OCI-LY7 (cell line): Measurements from ENCODE around the gene SH3YL1. TPM values are rescaled to one million over a fixed set of nuclear protein-coding genes. Genes with fewer than 3 reads are reported as not detected.

Experiments
- BruUV-seq: library from RNA; stranded (reverse); fragments of 400-500 nt; replicated peaks from 2 replicates; lab custom pipeline; 2021; lab: Mats Ljungman, UMichigan
- CTCF ChIA-PET: fragments of 300-600 bp; sonication (Branson Sonifier 250); formaldehyde crosslinking; loops from one replicate; lab custom pipeline; 2022; ENCODE audit warnings: antibody characterized with exemption; ENCODE audit not compliant: unreplicated experiment; lab: Charles Lee
- POLR2A ChIA-PET: fragments of 300-600 bp; sonication (Branson Sonifier 250); formaldehyde crosslinking; loops from one replicate; lab custom pipeline; 2022; ENCODE audit warnings: antibody characterized with exemption; lab: Charles Lee
- DNase-seq: peaks from one replicate; pipeline ENCODE4 v3.0.0-alpha.2; 2015; ENCODE audit warnings: low spot score
- H2AFZ ChIP-seq: fragments of 200-600 bp; sonication (generic), shearing (Covaris generic); 2 replicates; pipeline ENCODE4 v1.6.1; 2014; ENCODE audit warnings: mild to moderate bottlenecking, antibody characterized with exemption, low read length, moderate library complexity
- H3K27ac ChIP-seq: fragments of 200-600 bp; sonication (generic); 2 replicates; pipeline ENCODE4 v1.5.1; 2014; ENCODE audit warnings: mixed run types, low read depth, mild to moderate bottlenecking, moderate library complexity, low read length, inconsistent platforms; ENCODE audit not compliant: poor library complexity, severe bottlenecking
- H3K36me3 ChIP-seq: fragments of 200-600 bp; sonication (generic); 2 replicates; pipeline ENCODE4 v1.6.1; 2014; ENCODE audit warnings: mild to moderate bottlenecking, antibody characterized with exemption, low read length, moderate library complexity, mixed read lengths; ENCODE audit not compliant: insufficient read depth
- H3K4me1 ChIP-seq: fragments of 200-600 bp; sonication (generic); 2 replicates; pipeline ENCODE4 v1.5.1; 2014; ENCODE audit warnings: mild to moderate bottlenecking, low read length; ENCODE audit not compliant: insufficient read depth, poor library complexity, severe bottlenecking
- H3K4me2 ChIP-seq: fragments of 200-600 bp; sonication (generic); 2 replicates; pipeline ENCODE4 v1.6.1; 2014; ENCODE audit warnings: mild to moderate bottlenecking, low read length
- H3K4me3 ChIP-seq: fragments of 200-600 bp; sonication (generic); 2 replicates; pipeline ENCODE4 v1.5.1; 2014; ENCODE audit warnings: mild to moderate bottlenecking, low read depth, low read length; ENCODE audit not compliant: poor library complexity, severe bottlenecking
- H3K79me2 ChIP-seq: fragments of 200-600 bp; sonication (generic); 2 replicates; pipeline ENCODE4 v1.6.1; 2016; ENCODE audit warnings: low read depth, mild to moderate bottlenecking, low read length, moderate library complexity, mixed read lengths; ENCODE audit not compliant: insufficient read depth
- H3K9me2 ChIP-seq: fragments of 200-600 bp; sonication (generic); 2 replicates; pipeline ENCODE4 v1.6.1; 2016; ENCODE audit warnings: mild to moderate bottlenecking, low read length, mixed read lengths; ENCODE audit not compliant: insufficient read depth
- H3K9me3 ChIP-seq: fragments of 200-600 bp; sonication (generic); 2 replicates; pipeline ENCODE4 v1.6.1; 2014; ENCODE audit warnings: mild to moderate bottlenecking, mixed run types, low read length, mixed read lengths
- H4K20me1 ChIP-seq: fragments of 200-600 bp; sonication (generic); 2 replicates; pipeline ENCODE4 v1.6.1; 2014; ENCODE audit warnings: mild to moderate bottlenecking, antibody characterized with exemption, low read length, moderate library complexity, mixed read lengths; ENCODE audit not compliant: insufficient read depth
- EZH2phosphoT487 ChIP-seq: fragments of 200-600 bp; sonication (generic); IDR thresholded peaks from 2 replicates; pipeline ENCODE4 v1.6.1; 2018; ENCODE audit warnings: low read depth, borderline replicate concordance, mild to moderate bottlenecking, mixed run types, antibody characterized with exemption, low read length, moderate library complexity, mixed read lengths
- intact Hi-C: fragments of 100-400 bp; cut with micrococcal nuclease; formaldehyde crosslinking; loops from one replicate; pipeline ENCODE4 v1.10.0; 2022; ENCODE audit not compliant: unreplicated experiment
- total RNA-seq, 2 experiments: library from RNA; depleted of rRNA in 1 of 2; stranded (reverse); fragments of >200 nt in 1 of 2; shearing (Covaris generic) in 1 of 2; gene quantifications; 2 replicates each; pipeline ENCODE4 v1.2.3, GENCODE V29; 2014 to 2022
- TF ChIP-seq, protein P1 (sequence below): fragments of 200-600 bp; sonication (generic); conservative IDR thresholded peaks from 2 replicates; pipeline ENCODE4 v1.5.1; 2014; ENCODE audit warnings: mild to moderate bottlenecking, antibody characterized with exemption, low read length, moderate library complexity, mixed read lengths

SH3YL1 gene
- total RNA-seq, 2 experiments from 2014 or later, result 21.3 to 30.9 TPM

DNA sequence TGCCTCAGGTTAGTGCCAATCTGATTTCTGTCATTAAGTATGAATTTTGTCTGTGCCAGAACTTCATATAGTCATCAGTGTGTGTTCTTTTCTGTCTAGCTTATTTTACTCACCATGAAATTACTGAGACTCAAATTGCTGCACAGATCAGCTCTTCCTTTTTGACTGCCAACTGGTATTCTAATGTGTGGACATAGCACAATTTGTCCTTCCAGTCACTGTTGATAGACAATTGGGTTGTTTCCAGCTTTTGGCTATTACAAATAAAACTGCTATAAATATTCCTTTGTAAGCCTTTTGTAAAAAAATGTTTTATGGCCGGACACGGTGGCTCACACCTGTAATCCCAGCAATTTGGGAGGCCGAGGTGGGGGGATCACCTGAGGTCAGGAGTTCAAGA, 7.7 kb downstream of the SH3YL1 start:
- ChIA-PET CTCF (no interaction called here), POLR2A (interaction anchor here (1.1 kb wide), 1 partner anchor 91 kb away, joined by 3 read pairs; no protein-coding TSS in a partner anchor)
- Histone ChIP-seq H3K79me2 (no peaks in the 10 kb centered on the region), H3K4me1 (no peaks in the 10 kb centered on the region), H2AFZ (no peak overlapping the region), H3K9me3 (peaks cover 14% of the 10 kb centered on the region), H4K20me1 (no peaks in the 10 kb centered on the region), H3K27ac (no peak overlapping the region), H3K9me2 (no peaks in the 10 kb centered on the region), H3K4me3 (no peak overlapping the region), H3K4me2 (no peak overlapping the region), H3K36me3 (no peaks in the 10 kb centered on the region)
- TF ChIP-seq, protein P1, sequence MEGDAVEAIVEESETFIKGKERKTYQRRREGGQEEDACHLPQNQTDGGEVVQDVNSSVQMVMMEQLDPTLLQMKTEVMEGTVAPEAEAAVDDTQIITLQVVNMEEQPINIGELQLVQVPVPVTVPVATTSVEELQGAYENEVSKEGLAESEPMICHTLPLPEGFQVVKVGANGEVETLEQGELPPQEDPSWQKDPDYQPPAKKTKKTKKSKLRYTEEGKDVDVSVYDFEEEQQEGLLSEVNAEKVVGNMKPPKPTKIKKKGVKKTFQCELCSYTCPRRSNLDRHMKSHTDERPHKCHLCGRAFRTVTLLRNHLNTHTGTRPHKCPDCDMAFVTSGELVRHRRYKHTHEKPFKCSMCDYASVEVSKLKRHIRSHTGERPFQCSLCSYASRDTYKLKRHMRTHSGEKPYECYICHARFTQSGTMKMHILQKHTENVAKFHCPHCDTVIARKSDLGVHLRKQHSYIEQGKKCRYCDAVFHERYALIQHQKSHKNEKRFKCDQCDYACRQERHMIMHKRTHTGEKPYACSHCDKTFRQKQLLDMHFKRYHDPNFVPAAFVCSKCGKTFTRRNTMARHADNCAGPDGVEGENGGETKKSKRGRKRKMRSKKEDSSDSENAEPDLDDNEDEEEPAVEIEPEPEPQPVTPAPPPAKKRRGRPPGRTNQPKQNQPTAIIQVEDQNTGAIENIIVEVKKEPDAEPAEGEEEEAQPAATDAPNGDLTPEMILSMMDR, result no peak
- TF ChIP-seq EZH2phosphoT487, result no peak
- intact Hi-C loops, result no loop called here
- no peak for DNase-seq
- no TSS peak for BruUV-seq

GRCh38 chr2:255195-255594, 8.6 kb downstream of the SH3YL1 start:
- CTCF ChIA-PET, result no interaction called here
- Histone ChIP-seq H3K9me2 (no peaks in the 10 kb centered on the region), H3K27ac (no peak overlapping the region), H3K9me3 (peaks cover 14% of the 10 kb centered on the region), H3K79me2 (no peaks in the 10 kb centered on the region), H2AFZ (no peak overlapping the region), H3K4me3 (no peak overlapping the region), H3K4me1 (no peaks in the 10 kb centered on the region), H3K36me3 (no peaks in the 10 kb centered on the region), H3K4me2 (no peak overlapping the region), H4K20me1 (no peaks in the 10 kb centered on the region)
- TF ChIP-seq, protein P1, result no peak
- TF ChIP-seq EZH2phosphoT487, result no peak
- intact Hi-C loops, result no loop called here
- no TSS peak for BruUV-seq
- POLR2A ChIA-PET, result no interaction called here
- no peak for DNase-seq

GRCh38 chr2:254241-254640, 9.6 kb downstream of the SH3YL1 start:
- no TSS peak for BruUV-seq
- H4K20me1 ChIP-seq, result no peaks in the 10 kb centered on the region
- H3K79me2 ChIP-seq, result no peaks in the 10 kb centered on the region
- TF ChIP-seq, protein P1, result no peak
- TF ChIP-seq EZH2phosphoT487, result no peak
- no peaks in the 10 kb centered on the region for H3K9me2 ChIP-seq
- no peaks in the 10 kb centered on the region for H3K4me1 ChIP-seq
- no peak overlapping the region for H2AFZ ChIP-seq
- CTCF ChIA-PET, result no interaction called here
- POLR2A ChIA-PET, result no interaction called here
- H3K4me3 ChIP-seq, result no peak overlapping the region
- no peak overlapping the region for H3K27ac ChIP-seq
- no peak overlapping the region for H3K4me2 ChIP-seq
- no peaks in the 10 kb centered on the region for H3K36me3 ChIP-seq
- intact Hi-C loops, result no loop called here
- DNase-seq, result no peak
- H3K9me3 ChIP-seq, result peaks cover 14% of the 10 kb centered on the region
